GM12873 (cell line): ENCODE data around the gene SHISAL1.

ENCODE experiments used
- TF ChIP-seq, protein P1 (sequence below): IDR thresholded peaks from 2 replicates; pipeline ENCODE4 v1.5.1; 2012; ENCODE audit warnings: low read depth, mild to moderate bottlenecking, moderate library complexity, low read length, control low read depth; ENCODE audit not compliant: insufficient read depth; ENCODE audit errors: missing control alignments

SHISAL1 gene

DNA sequence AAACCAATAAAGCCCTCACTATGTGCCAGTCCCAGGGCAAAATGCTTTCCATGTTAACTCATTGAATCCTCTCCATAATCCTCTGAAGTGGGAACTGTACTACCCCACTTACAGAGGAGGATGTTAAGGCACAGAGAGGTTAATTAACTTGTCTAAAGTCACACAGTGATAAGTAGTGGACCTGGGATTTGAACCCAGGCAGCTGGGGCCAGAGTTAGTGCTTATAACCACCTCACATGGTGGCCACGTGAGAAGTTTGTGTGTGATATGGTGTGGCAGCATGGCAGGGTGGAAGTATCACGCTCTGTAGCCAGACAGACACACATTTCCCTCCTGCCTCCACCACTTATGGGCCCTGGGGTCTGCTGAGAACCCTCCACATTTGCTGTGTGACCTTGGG lies 115.5 kb downstream of the SHISAL1 start:
- TF ChIP-seq, protein P1, sequence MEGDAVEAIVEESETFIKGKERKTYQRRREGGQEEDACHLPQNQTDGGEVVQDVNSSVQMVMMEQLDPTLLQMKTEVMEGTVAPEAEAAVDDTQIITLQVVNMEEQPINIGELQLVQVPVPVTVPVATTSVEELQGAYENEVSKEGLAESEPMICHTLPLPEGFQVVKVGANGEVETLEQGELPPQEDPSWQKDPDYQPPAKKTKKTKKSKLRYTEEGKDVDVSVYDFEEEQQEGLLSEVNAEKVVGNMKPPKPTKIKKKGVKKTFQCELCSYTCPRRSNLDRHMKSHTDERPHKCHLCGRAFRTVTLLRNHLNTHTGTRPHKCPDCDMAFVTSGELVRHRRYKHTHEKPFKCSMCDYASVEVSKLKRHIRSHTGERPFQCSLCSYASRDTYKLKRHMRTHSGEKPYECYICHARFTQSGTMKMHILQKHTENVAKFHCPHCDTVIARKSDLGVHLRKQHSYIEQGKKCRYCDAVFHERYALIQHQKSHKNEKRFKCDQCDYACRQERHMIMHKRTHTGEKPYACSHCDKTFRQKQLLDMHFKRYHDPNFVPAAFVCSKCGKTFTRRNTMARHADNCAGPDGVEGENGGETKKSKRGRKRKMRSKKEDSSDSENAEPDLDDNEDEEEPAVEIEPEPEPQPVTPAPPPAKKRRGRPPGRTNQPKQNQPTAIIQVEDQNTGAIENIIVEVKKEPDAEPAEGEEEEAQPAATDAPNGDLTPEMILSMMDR = no peak

DNA sequence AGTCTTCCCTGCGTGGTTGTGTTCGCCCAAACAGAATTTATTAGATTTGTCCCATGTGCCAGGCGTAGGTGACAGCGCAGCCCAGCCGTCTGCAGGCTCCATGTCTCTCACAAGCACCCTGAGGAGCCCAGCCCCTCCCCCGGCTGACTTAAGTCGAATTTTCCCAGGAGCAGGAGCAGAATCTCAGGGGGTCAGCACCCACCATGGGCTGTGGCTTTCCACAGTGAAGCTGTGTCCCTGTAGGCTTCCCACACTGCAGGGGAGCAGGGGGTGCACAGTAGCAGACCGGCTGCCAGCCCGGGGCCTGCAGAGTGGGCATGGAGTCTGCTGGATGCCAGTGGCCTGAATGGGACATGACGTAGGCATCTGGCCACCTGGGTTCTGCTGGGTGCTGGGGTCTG lies 116.0 kb downstream of the SHISAL1 start:
- TF ChIP-seq, protein P1 = no peak

DNA sequence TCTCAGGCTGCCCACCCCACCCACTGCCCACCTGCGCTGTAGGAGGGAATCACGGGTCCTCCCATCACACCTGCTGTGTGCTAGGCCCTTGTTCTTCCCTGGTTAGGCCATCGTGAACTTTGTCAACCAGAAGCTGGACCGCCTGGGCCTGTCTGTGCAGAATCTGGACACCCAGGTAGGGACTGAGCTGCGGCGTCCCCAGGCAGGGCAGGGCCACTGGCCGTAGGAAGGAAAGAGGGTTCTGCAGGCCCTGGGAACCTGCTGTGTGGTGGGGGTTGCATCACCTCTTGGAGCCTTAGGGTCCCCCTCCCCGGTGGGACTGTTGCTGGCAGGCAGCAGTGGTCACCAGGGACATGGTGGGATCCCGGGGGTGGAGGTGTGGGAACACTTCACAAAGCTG lies 116.5 kb downstream of the SHISAL1 start:
- TF ChIP-seq, protein P1 = no peak

DNA sequence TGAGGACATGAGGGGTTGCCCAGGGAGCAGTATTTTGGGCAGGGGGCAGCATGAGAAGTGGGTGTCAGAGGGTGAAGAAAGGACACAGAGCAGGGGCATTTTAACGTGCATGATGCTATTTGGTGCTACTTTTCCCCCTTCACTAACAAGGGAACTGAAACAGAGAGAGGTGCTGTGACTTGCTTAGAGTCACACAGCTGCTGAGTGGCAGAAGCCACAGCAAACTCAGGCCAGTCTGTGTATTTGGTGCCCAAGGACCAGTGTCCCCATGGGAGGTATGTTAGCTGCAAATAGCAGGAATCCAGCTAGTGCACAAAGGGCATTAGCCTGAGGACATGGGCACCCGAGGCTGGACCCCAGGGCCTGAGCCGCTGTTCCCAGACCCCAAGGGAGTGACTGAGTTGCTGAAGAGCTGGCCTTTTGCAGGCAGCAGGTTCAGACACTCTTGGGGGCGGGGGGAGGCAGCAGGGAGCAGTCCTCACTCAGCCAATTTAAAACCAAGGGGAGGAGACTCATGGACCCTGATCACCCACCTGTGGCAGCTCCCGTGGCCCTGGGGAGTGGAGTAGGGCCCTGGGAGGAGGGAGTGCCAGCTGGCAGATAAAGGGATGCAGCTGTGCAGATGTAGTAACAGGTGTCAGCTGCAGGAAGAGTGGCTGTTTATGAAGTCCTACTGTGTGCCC lies 117.4 kb downstream of the SHISAL1 start:
- TF ChIP-seq, protein P1 = no peak

DNA sequence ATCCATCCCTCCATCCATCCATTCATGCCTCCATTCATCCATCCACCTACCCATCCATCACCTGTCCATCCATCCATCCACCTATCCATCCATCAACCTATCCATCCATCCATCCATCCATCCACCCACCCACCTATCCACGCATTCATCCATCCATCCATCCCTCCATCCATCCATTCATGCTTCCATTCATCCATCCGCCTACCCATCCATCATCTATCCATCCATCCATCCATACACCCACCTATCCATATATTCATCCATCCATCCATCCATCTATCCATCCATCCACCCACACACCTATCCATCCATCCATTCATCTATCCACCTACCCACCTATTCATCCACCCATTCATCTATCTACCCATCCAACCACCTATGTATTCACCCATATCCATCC lies 118.2 kb downstream of the SHISAL1 start:
- TF ChIP-seq, protein P1 = no peak
